ENCODE measurements around the gene DOK4. TPM values are rescaled to one million over a fixed set of nuclear protein-coding genes. Genes with fewer than 3 reads are reported as not detected.
"Not testable (repeated sequence)": the region's sequence is repeated elsewhere in the genome, so short reads cannot be mapped to it uniquely, and the experiment has no call there.

Gene DOK4
- total RNA-seq, 2 donors from 2014 or later, result 1.8 to 2.6 TPM

- DNase-seq (no peak), ATAC-seq (no peak)
- Mint-ChIP-seq H3K27ac (peak overlapping the region; percentile 47), H3K4me1 (peaks cover 6% of the 10 kb centered on the region), H3K27me3 (peaks cover 6% of the 10 kb centered on the region), H3K36me3 (ENCODE audit: low read depth) (no peaks in the 10 kb centered on the region), H3K4me3 (no peak overlapping the region)
- no peaks in the 10 kb centered on the region for H3K9me3 ChIP-seq (ENCODE audit: control insufficient read depth, low read length, poor library complexity, severe bottlenecking)
Observed at GRCh38 chr16:57503366-57503765, 17.1 kb upstream of the DOK4 start.

- no peaks in the 10 kb centered on the region for H3K36me3 Mint-ChIP-seq (ENCODE audit: low read depth)
- no peak overlapping the region for H3K27ac Mint-ChIP-seq
- ATAC-seq (no peak), DNase-seq (no peak)
- H3K4me3 Mint-ChIP-seq, result no peak overlapping the region
- H3K9me3 ChIP-seq (ENCODE audit: control insufficient read depth, low read length, poor library complexity, severe bottlenecking), result no peaks in the 10 kb centered on the region
- H3K27me3 Mint-ChIP-seq, result peaks cover 6% of the 10 kb centered on the region
- H3K4me1 Mint-ChIP-seq, result peaks cover 6% of the 10 kb centered on the region
Observed at GRCh38 chr16:57502048-57502775, 15.9 kb upstream of the DOK4 start.

- no peak overlapping the region for H3K4me3 Mint-ChIP-seq
- H3K27ac Mint-ChIP-seq, result no peak overlapping the region
- peaks cover 6% of the 10 kb centered on the region for H3K27me3 Mint-ChIP-seq
- no peaks in the 10 kb centered on the region for H3K36me3 Mint-ChIP-seq (ENCODE audit: low read depth)
- no peak for DNase-seq
- ATAC-seq, result no peak
- H3K4me1 Mint-ChIP-seq, result peaks cover 6% of the 10 kb centered on the region
- H3K9me3 ChIP-seq (ENCODE audit: control insufficient read depth, low read length, poor library complexity, severe bottlenecking), result no peaks in the 10 kb centered on the region
Observed at GRCh38 chr16:57501492-57501891, 15.2 kb upstream of the DOK4 start.

GRCh38 chr16:57500578-57501111 is 14.4 kb upstream of the DOK4 start:
- Mint-ChIP-seq H3K4me1 (peaks cover 6% of the 10 kb centered on the region), H3K27me3 (peaks cover 6% of the 10 kb centered on the region), H3K36me3 (ENCODE audit: low read depth) (no peaks in the 10 kb centered on the region), H3K4me3 (no peak overlapping the region), H3K27ac (no peak overlapping the region)
- no peaks in the 10 kb centered on the region for H3K9me3 ChIP-seq (ENCODE audit: control insufficient read depth, low read length, poor library complexity, severe bottlenecking)
- DNase-seq, result no peak
- no peak for ATAC-seq

- not testable (repeated sequence) for H3K9me3 ChIP-seq (ENCODE audit: control insufficient read depth, low read length, poor library complexity, severe bottlenecking); DNase-seq; H3K36me3 Mint-ChIP-seq (ENCODE audit: low read depth); H3K4me1 Mint-ChIP-seq; H3K4me3 Mint-ChIP-seq; H3K27me3 Mint-ChIP-seq; ATAC-seq; H3K27ac Mint-ChIP-seq
Observed at GRCh38 chr16:57499941-57500340, 13.6 kb upstream of the DOK4 start.

GRCh38 chr16:57498031-57498430 is 11.7 kb upstream of the DOK4 start:
- no peaks in the 10 kb centered on the region for H3K9me3 ChIP-seq (ENCODE audit: control insufficient read depth, low read length, poor library complexity, severe bottlenecking)
- Mint-ChIP-seq H3K27me3 (peaks cover 15% of the 10 kb centered on the region), H3K36me3 (ENCODE audit: low read depth) (no peaks in the 10 kb centered on the region), H3K4me1 (peaks cover 6% of the 10 kb centered on the region), H3K4me3 (no peak overlapping the region), H3K27ac (no peak overlapping the region)
- ATAC-seq (no peak), DNase-seq (no peak)

GRCh38 chr16:57497121-57497520 is 10.8 kb upstream of the DOK4 start:
- Mint-ChIP-seq H3K27ac (no peak overlapping the region), H3K4me1 (peaks cover 6% of the 10 kb centered on the region)

GRCh38 chr16:57493767-57494166 is 7.5 kb upstream of the DOK4 start:
- Mint-ChIP-seq H3K4me1 (no peaks in the 10 kb centered on the region), H3K27ac (no peak overlapping the region), H3K4me3 (no peak overlapping the region), H3K27me3 (peaks cover 15% of the 10 kb centered on the region), H3K36me3 (ENCODE audit: low read depth) (peaks cover 2% of the 10 kb centered on the region)
- no peaks in the 10 kb centered on the region for H3K9me3 ChIP-seq (ENCODE audit: control insufficient read depth, low read length, poor library complexity, severe bottlenecking)
- DNase-seq (no peak), ATAC-seq (no peak)

More at GRCh38 chr16:57497121-57497520, 10.8 kb upstream of the DOK4 start:
- H3K27me3 Mint-ChIP-seq, result peaks cover 15% of the 10 kb centered on the region
- DNase-seq, result no peak
- H3K4me3 Mint-ChIP-seq, result no peak overlapping the region
- no peak for ATAC-seq
- no peaks in the 10 kb centered on the region for H3K36me3 Mint-ChIP-seq (ENCODE audit: low read depth)
- no peaks in the 10 kb centered on the region for H3K9me3 ChIP-seq (ENCODE audit: control insufficient read depth, low read length, poor library complexity, severe bottlenecking)

GRCh38 chr16:57489229-57489628 is 2.9 kb upstream of the DOK4 start:
- no peak for DNase-seq
- peaks cover 11% of the 10 kb centered on the region for H3K4me1 Mint-ChIP-seq
- no peaks in the 10 kb centered on the region for H3K9me3 ChIP-seq (ENCODE audit: control insufficient read depth, low read length, poor library complexity, severe bottlenecking)
- no peak for ATAC-seq
- no peak overlapping the region for H3K27ac Mint-ChIP-seq
- peaks cover 2% of the 10 kb centered on the region for H3K36me3 Mint-ChIP-seq (ENCODE audit: low read depth)
- H3K4me3 Mint-ChIP-seq, result no peak overlapping the region
- peaks cover 11% of the 10 kb centered on the region for H3K27me3 Mint-ChIP-seq

- no peaks in the 10 kb centered on the region for H3K9me3 ChIP-seq (ENCODE audit: control insufficient read depth, low read length, poor library complexity, severe bottlenecking)
- peaks cover 4% of the 10 kb centered on the region for H3K27me3 Mint-ChIP-seq
- H3K27ac Mint-ChIP-seq, result no peak overlapping the region
- peaks cover 2% of the 10 kb centered on the region for H3K36me3 Mint-ChIP-seq (ENCODE audit: low read depth)
- peaks cover 11% of the 10 kb centered on the region for H3K4me1 Mint-ChIP-seq
- H3K4me3 Mint-ChIP-seq, result peak overlapping the region; percentile 89
- ATAC-seq (no peak), DNase-seq (no peak)
Observed at GRCh38 chr16:57486858-57487834, 853 bp upstream of the DOK4 start.

GRCh38 chr16:57485091-57485915 is 990 bp downstream of the DOK4 start:
- Mint-ChIP-seq H3K27me3 (no peaks in the 10 kb centered on the region), H3K4me1 (peaks cover 11% of the 10 kb centered on the region), H3K4me3 (peak overlapping the region; percentile 91), H3K36me3 (ENCODE audit: low read depth) (no peaks in the 10 kb centered on the region), H3K27ac (no peak overlapping the region)
- no peaks in the 10 kb centered on the region for H3K9me3 ChIP-seq (ENCODE audit: control insufficient read depth, low read length, poor library complexity, severe bottlenecking)
- DNase-seq, result no peak
- ATAC-seq, result no peak

GRCh38 chr16:57484515-57485005 is 1.7 kb downstream of the DOK4 start:
- H3K4me3 Mint-ChIP-seq, result peak overlapping the region; percentile 91
- H3K27me3 Mint-ChIP-seq, result no peaks in the 10 kb centered on the region
- no peaks in the 10 kb centered on the region for H3K36me3 Mint-ChIP-seq (ENCODE audit: low read depth)
- peaks cover 11% of the 10 kb centered on the region for H3K4me1 Mint-ChIP-seq
- no peak for DNase-seq
- ATAC-seq, result no peak
- H3K9me3 ChIP-seq (ENCODE audit: control insufficient read depth, low read length, poor library complexity, severe bottlenecking), result no peaks in the 10 kb centered on the region
- H3K27ac Mint-ChIP-seq, result no peak overlapping the region

All from T-helper 17 cell (primary cell).